Keratinocyte (primary cell): ENCODE data around the gene ODAD4. TPM values are rescaled to one million over a fixed set of nuclear protein-coding genes. Genes with fewer than 3 reads are reported as not detected.

Experiments
- DNase-seq: peaks from one replicate; pipeline ENCODE4 v3.0.0-alpha.2; 2011; ENCODE audit warnings: low read depth, missing footprints, low spot score
- FAIRE-seq: peaks from 2 replicates; lab custom pipeline; 2011; peaks lifted over from hg19 to GRCh38; lab: Jason Lieb, UNC
- H2AFZ ChIP-seq: 2 replicates; pipeline ENCODE4 v1.6.0; 2012; ENCODE audit warnings: low read length, control low read depth, inconsistent platforms; ENCODE audit not compliant: control insufficient read depth
- H3K27ac ChIP-seq: 2 replicates; pipeline ENCODE4 v1.5.1; 2011; ENCODE audit warnings: low read length; ENCODE audit not compliant: control insufficient read depth, insufficient read depth
- H3K27me3 ChIP-seq: 3 replicates; pipeline ENCODE4 v1.6.0; 2011; ENCODE audit warnings: low read length; ENCODE audit not compliant: control insufficient read depth, insufficient read depth; ENCODE audit errors: extremely low read depth
- H3K36me3 ChIP-seq, 2 experiments: 2 replicates in 1 of 2; 3 replicates in 1 of 2; pipeline ENCODE4 v1.5.1; 2011; ENCODE audit warnings: low read length in 2 of 2, mild to moderate bottlenecking in 1 of 2; ENCODE audit not compliant: control insufficient read depth in 2 of 2, insufficient read depth in 2 of 2; ENCODE audit errors: extremely low read depth in 1 of 2
- H3K4me1 ChIP-seq: 3 replicates; pipeline ENCODE4 v1.5.1; 2011; ENCODE audit warnings: low read length; ENCODE audit not compliant: control insufficient read depth, insufficient read depth; ENCODE audit errors: extremely low read depth
- H3K4me2 ChIP-seq: 3 replicates; pipeline ENCODE4 v1.6.0; 2011; ENCODE audit warnings: low read depth, low read length; ENCODE audit not compliant: control insufficient read depth, insufficient read depth; ENCODE audit errors: extremely low read depth
- H3K4me3 ChIP-seq, 3 experiments: fragments of 200-600 bp in 1 of 3; sonication (generic) in 1 of 3; 2 replicates in 2 of 3; 3 replicates in 1 of 3; pipeline ENCODE4 v1.5.1; 2011 to 2016; ENCODE audit warnings: low read length in 3 of 3, mild to moderate bottlenecking in 3 of 3, control low read depth in 2 of 3, inconsistent platforms in 1 of 3, low read depth in 1 of 3, mixed read lengths in 1 of 3, mixed run types in 1 of 3, moderate library complexity in 1 of 3; ENCODE audit not compliant: control insufficient read depth in 2 of 3, insufficient read depth in 2 of 3; ENCODE audit errors: extremely low read depth in 1 of 3
- H3K79me2 ChIP-seq: 2 replicates; pipeline ENCODE4 v1.6.0; 2012; ENCODE audit warnings: low read length; ENCODE audit not compliant: control insufficient read depth, insufficient read depth
- H3K9ac ChIP-seq: 3 replicates; pipeline ENCODE4 v1.6.0; 2011; ENCODE audit warnings: low read length; ENCODE audit not compliant: control insufficient read depth, insufficient read depth; ENCODE audit errors: extremely low read depth
- H3K9me1 ChIP-seq: 3 replicates; pipeline ENCODE4 v1.6.0; 2011; ENCODE audit warnings: low read length; ENCODE audit not compliant: control insufficient read depth, insufficient read depth; ENCODE audit errors: extremely low read depth
- H3K9me3 ChIP-seq: 2 replicates; pipeline ENCODE4 v1.5.1; 2012; ENCODE audit warnings: low read depth, low read length; ENCODE audit not compliant: control insufficient read depth
- H4K20me1 ChIP-seq: 3 replicates; pipeline ENCODE4 v1.6.0; 2011; ENCODE audit warnings: low read length; ENCODE audit not compliant: control insufficient read depth, insufficient read depth; ENCODE audit errors: extremely low read depth
- EZH2 ChIP-seq: IDR thresholded peaks from one replicate; pipeline ENCODE4 v1.6.1; 2012; ENCODE audit warnings: inconsistent platforms, mild to moderate bottlenecking, low read length, moderate library complexity
- dilution Hi-C: fragments of 300-500 bp; cut with MboI; formaldehyde crosslinking; loops from one replicate; pipeline ENCODE4 v1.7.0; 2020; ENCODE audit warnings: low sequenced_read_pairs; ENCODE audit not compliant: extremely low pct_ligation_motif_present
- polyA plus RNA-seq, 5 experiments: library from polyadenylated mRNA; depleted of rRNA in 3 of 5; stranded (reverse) in 3 of 5; stranded (forward) in 1 of 5; unstranded in 1 of 5; fragments of >200 nt; gene quantifications; 1 replicate in 1 of 5; 2 replicates in 3 of 5; 3 replicates in 1 of 5; pipeline versions ENCODE4 v1.2.1 to v1.2.3, GENCODE V29; 2011 to 2012; ENCODE audit warnings: missing spikeins in 2 of 5, low read depth in 1 of 5, low replicate concordance in 1 of 5
- TF ChIP-seq, protein P1 (sequence below), 3 experiments: IDR thresholded peaks in 1 of 3; conservative IDR thresholded peaks in 1 of 3; optimal IDR thresholded peaks in 1 of 3; 2 replicates in 2 of 3; 3 replicates in 1 of 3; pipeline versions ENCODE3 to v1.5.1; 2011; ENCODE audit warnings: low read length in 3 of 3, mild to moderate bottlenecking in 3 of 3, moderate library complexity in 2 of 3, control low read depth in 1 of 3, inconsistent platforms in 1 of 3; ENCODE audit not compliant: insufficient read depth in 2 of 3; ENCODE audit errors: extremely low read depth in 1 of 3

The ODAD4 gene
- polyA plus RNA-seq, 1 donor (not counting 4 experiments of a cell fraction or from before 2014, with no cell fraction given): 0.20 TPM

DNA sequence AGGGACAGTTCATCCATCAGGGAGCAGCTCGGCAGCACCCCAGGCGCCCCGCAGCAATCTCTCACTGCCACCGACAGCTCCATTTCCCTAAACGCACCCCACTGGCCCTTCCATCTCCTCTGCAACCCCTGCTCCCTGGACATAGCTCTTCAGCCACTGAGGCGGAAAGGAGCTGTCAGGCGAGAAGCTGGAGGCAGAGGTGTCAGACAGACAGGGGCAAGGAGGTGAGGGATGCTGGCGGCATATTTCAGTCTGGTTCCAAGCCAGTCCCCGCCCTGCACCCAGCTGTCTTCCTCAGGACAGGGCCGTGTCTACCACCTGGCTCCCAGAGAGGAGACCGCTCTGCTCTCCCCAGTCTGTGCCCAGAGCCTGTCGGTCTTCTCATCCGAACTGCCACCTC lies 21.3 kb upstream of the ODAD4 start:
- H3K27ac ChIP-seq: no peak overlapping the region
- no peaks in the 10 kb centered on the region for H3K9me3 ChIP-seq
- FAIRE-seq (no peak), DNase-seq (no peak)
- H4K20me1 ChIP-seq: peaks cover 49% of the 10 kb centered on the region
- H2AFZ ChIP-seq: no peak overlapping the region
- dilution Hi-C loops: no loop called here
- no peaks in the 10 kb centered on the region for H3K27me3 ChIP-seq
- H3K36me3 ChIP-seq: peaks cover 86 to 89% of the 10 kb centered on the region in 2 experiments
- H3K4me3 ChIP-seq: no peak overlapping the region
- no peak overlapping the region for H3K9ac ChIP-seq
- no peaks in the 10 kb centered on the region for H3K4me1 ChIP-seq
- no peak for TF ChIP-seq EZH2
- TF ChIP-seq, protein P1, sequence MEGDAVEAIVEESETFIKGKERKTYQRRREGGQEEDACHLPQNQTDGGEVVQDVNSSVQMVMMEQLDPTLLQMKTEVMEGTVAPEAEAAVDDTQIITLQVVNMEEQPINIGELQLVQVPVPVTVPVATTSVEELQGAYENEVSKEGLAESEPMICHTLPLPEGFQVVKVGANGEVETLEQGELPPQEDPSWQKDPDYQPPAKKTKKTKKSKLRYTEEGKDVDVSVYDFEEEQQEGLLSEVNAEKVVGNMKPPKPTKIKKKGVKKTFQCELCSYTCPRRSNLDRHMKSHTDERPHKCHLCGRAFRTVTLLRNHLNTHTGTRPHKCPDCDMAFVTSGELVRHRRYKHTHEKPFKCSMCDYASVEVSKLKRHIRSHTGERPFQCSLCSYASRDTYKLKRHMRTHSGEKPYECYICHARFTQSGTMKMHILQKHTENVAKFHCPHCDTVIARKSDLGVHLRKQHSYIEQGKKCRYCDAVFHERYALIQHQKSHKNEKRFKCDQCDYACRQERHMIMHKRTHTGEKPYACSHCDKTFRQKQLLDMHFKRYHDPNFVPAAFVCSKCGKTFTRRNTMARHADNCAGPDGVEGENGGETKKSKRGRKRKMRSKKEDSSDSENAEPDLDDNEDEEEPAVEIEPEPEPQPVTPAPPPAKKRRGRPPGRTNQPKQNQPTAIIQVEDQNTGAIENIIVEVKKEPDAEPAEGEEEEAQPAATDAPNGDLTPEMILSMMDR (optimal IDR thresholded peaks at IDR 0.05 in 1 of 3, IDR thresholded peaks at IDR 0.05 in 1 of 3, conservative IDR thresholded peaks at IDR 0.05 in 1 of 3; ENCODE audit: extremely low read depth in 1 of 3, insufficient read depth in 2 of 3, low read length in 3 of 3): no peak
- peaks cover 3% of the 10 kb centered on the region for H3K9me1 ChIP-seq
- peaks cover 50% of the 10 kb centered on the region for H3K79me2 ChIP-seq
- no peak overlapping the region for H3K4me2 ChIP-seq

DNA sequence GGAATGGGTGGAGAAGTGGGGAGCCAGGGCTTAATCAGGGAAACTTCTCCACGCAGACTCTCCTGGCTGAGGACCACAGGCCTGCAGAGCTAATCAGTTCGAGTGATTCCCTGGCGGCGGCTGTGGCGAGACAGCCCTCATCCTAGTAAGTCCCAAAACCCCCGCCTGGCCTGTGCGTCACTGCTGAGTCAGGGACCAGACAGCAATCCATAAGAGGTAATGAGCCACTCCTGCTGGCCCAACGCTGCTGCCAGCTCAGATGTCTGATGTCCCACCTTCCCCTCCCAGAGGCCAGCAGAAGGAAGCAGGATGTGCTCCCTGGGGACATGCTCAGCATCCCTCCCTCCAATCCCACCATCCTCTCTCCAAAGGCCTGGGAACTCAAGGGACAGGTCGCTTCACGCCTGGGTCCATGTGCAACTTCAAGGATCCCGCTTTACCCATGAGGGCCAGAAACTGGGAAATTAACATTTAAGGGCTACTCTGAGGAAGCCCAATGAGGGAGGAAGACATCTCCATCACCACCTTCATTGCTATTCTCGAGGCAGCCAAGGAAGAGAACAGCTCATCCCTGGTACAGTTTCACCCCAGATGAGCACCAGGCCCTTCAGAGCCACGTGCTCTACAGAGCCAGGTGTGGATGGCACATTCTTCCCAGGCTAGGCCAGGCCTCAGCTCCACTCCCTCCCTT lies 19.6 kb upstream of the ODAD4 start:
- H3K79me2 ChIP-seq: peaks cover 67% of the 10 kb centered on the region
- no peak for TF ChIP-seq EZH2
- TF ChIP-seq, protein P1 (optimal IDR thresholded peaks at IDR 0.05 in 1 of 3, IDR thresholded peaks at IDR 0.05 in 1 of 3, conservative IDR thresholded peaks at IDR 0.05 in 1 of 3; ENCODE audit: extremely low read depth in 1 of 3, insufficient read depth in 2 of 3, low read length in 3 of 3): no peak
- DNase-seq: no peak
- no peaks in the 10 kb centered on the region for H3K27me3 ChIP-seq
- peaks cover 81 to 85% of the 10 kb centered on the region in 2 experiments for H3K36me3 ChIP-seq
- no peak for FAIRE-seq
- peaks cover 8% of the 10 kb centered on the region for H3K4me1 ChIP-seq
- no peak overlapping the region for H3K4me3 ChIP-seq
- no peaks in the 10 kb centered on the region for H3K9me3 ChIP-seq
- H2AFZ ChIP-seq: no peak overlapping the region
- peaks cover 2% of the 10 kb centered on the region for H3K9me1 ChIP-seq
- no peak overlapping the region for H3K9ac ChIP-seq
- dilution Hi-C loops: no loop called here
- no peak overlapping the region for H3K4me2 ChIP-seq
- no peak overlapping the region for H3K27ac ChIP-seq
- H4K20me1 ChIP-seq: peaks cover 63% of the 10 kb centered on the region
